Neural progenitor cell (in vitro differentiated cells): Measurements from ENCODE around the gene HOXB4. TPM values are rescaled to one million over a fixed set of nuclear protein-coding genes. Genes with fewer than 3 reads are reported as not detected.
A peak's percentile ranks its signal among the peaks of the same experiment; 100 is the strongest.

Source experiments
- DNase-seq: peaks from one replicate; pipeline ENCODE4 v3.0.0-alpha.2; 2016; ENCODE audit warnings: low spot score
- H2AFZ ChIP-seq: fragments of 200-600 bp; sonication (generic); replicated peaks from 2 replicates; pipeline ENCODE4 v1.6.1; 2016; ENCODE audit warnings: antibody characterized with exemption
- H3F3A ChIP-seq: fragments of 200-600 bp; sonication (generic); 2 replicates; pipeline ENCODE4 v1.6.1; 2016; ENCODE audit warnings: antibody characterized with exemption, low read depth
- H3K27ac ChIP-seq: fragments of 200-600 bp; sonication (generic); 2 replicates; pipeline ENCODE4 v1.5.1; 2016; ENCODE audit warnings: mild to moderate bottlenecking
- H3K27me3 ChIP-seq: fragments of 200-600 bp; sonication (generic); 2 replicates; pipeline ENCODE4 v1.6.1; 2016; ENCODE audit warnings: mild to moderate bottlenecking, moderate library complexity
- H3K36me3 ChIP-seq: fragments of 200-600 bp; sonication (generic); 2 replicates; pipeline ENCODE4 v1.5.1; 2016
- H3K4me1 ChIP-seq: fragments of 200-600 bp; sonication (generic); 2 replicates; pipeline ENCODE4 v1.6.1; 2016; ENCODE audit warnings: mixed run types
- H3K4me2 ChIP-seq: fragments of 200-600 bp; sonication (generic); 2 replicates; pipeline ENCODE4 v1.6.1; 2016
- H3K4me3 ChIP-seq: fragments of 200-600 bp; sonication (generic); 2 replicates; pipeline ENCODE4 v1.5.1; 2016
- H3K79me2 ChIP-seq: fragments of 200-600 bp; sonication (generic); 2 replicates; pipeline ENCODE4 v1.6.1; 2016; ENCODE audit warnings: low read depth
- H3K9ac ChIP-seq: fragments of 200-600 bp; sonication (generic); 2 replicates; pipeline ENCODE4 v1.6.1; 2016
- H3K9me3 ChIP-seq: fragments of 200-600 bp; sonication (generic); 2 replicates; pipeline ENCODE4 v1.5.1; 2016; ENCODE audit warnings: low read depth
- H4K20me1 ChIP-seq: fragments of 200-600 bp; sonication (generic); 2 replicates; pipeline ENCODE4 v1.6.1; 2016; ENCODE audit warnings: low read depth
- H3K27ac Mint-ChIP-seq: 3 replicates; pipeline ENCODE4 v1.8.0; 2021; ENCODE audit warnings: mixed read lengths
- H3K27me3 Mint-ChIP-seq: 2 replicates; pipeline ENCODE4 v1.8.0; 2022; ENCODE audit warnings: low read depth, mild to moderate bottlenecking, inconsistent platforms, moderate library complexity, mixed read lengths; ENCODE audit not compliant: insufficient read depth
- H3K36me3 Mint-ChIP-seq: 3 replicates; pipeline ENCODE4 v1.8.0; 2021; ENCODE audit warnings: mixed read lengths
- H3K4me1 Mint-ChIP-seq: 3 replicates; pipeline ENCODE4 v1.8.0; 2021; ENCODE audit warnings: mixed read lengths
- H3K4me3 Mint-ChIP-seq: 3 replicates; pipeline ENCODE4 v1.8.0; 2021; ENCODE audit warnings: mild to moderate bottlenecking, moderate library complexity, mixed read lengths
- H3K9me3 Mint-ChIP-seq: 3 replicates; pipeline ENCODE4 v1.8.0; 2020; ENCODE audit warnings: mixed read lengths
- CTCF ChIP-seq: fragments of 200-600 bp; sonication (generic); IDR thresholded peaks from 2 replicates; pipeline ENCODE4 v1.5.1; 2017; ENCODE audit warnings: antibody characterized with exemption, mild to moderate bottlenecking
- EZH2 ChIP-seq: fragments of 200-600 bp; sonication (generic); IDR thresholded peaks from 2 replicates; pipeline ENCODE4 v1.6.1; 2017; ENCODE audit warnings: antibody characterized with exemption, mild to moderate bottlenecking, moderate library complexity
- EZH2phosphoT487 ChIP-seq: fragments of 200-600 bp; sonication (generic); IDR thresholded peaks from 2 replicates; pipeline ENCODE4 v1.6.1; 2017; ENCODE audit warnings: antibody characterized with exemption
- total RNA-seq: library from RNA; depleted of rRNA; stranded (reverse); fragments of >200 nt; gene quantifications from 2 replicates; pipeline ENCODE4 v1.2.3, GENCODE V29; 2015; ENCODE audit warnings: low replicate concordance

HOXB4 gene
- total RNA-seq, 1 donor from 2014 or later: not detected

- Histone ChIP-seq H3K4me3 (no peak overlapping the region), H3F3A (peaks cover 11% of the 10 kb centered on the region), H3K4me2 (no peak overlapping the region), H4K20me1 (peaks cover 95% of the 10 kb centered on the region), H3K27ac (no peak overlapping the region), H3K9me3 (no peaks in the 10 kb centered on the region), H3K79me2 (no peaks in the 10 kb centered on the region), H2AFZ (no peak overlapping the region), H3K9ac (no peak overlapping the region), H3K36me3 (no peaks in the 10 kb centered on the region), H3K27me3 (peaks cover 100% of the 10 kb centered on the region), H3K4me1 (no peaks in the 10 kb centered on the region)
- Mint-ChIP-seq H3K27ac (no peak overlapping the region), H3K9me3 (peaks cover 4% of the 10 kb centered on the region), H3K4me1 (no peaks in the 10 kb centered on the region), H3K27me3 (peaks cover 90% of the 10 kb centered on the region), H3K36me3 (no peaks in the 10 kb centered on the region), H3K4me3 (no peak overlapping the region)
- TF ChIP-seq EZH2 (no peak), EZH2phosphoT487 (no peak), CTCF (no peak)
- no peak for DNase-seq
Observed at GRCh38 chr17:48553190-48553547, 25.0 kb downstream of the HOXB4 start.

- Mint-ChIP-seq H3K27me3 (peaks cover 90% of the 10 kb centered on the region), H3K4me3 (no peak overlapping the region), H3K27ac (no peak overlapping the region), H3K36me3 (no peaks in the 10 kb centered on the region), H3K9me3 (peaks cover 4% of the 10 kb centered on the region), H3K4me1 (no peaks in the 10 kb centered on the region)
- H2AFZ ChIP-seq: no peak overlapping the region
- no peak overlapping the region for H3K27ac ChIP-seq
- no peak overlapping the region for H3K9ac ChIP-seq
- DNase-seq: peak; percentile 36
- no peak overlapping the region for H3K4me3 ChIP-seq
- peaks cover 11% of the 10 kb centered on the region for H3F3A ChIP-seq
- H3K4me2 ChIP-seq: no peak overlapping the region
- H3K36me3 ChIP-seq: no peaks in the 10 kb centered on the region
- no peaks in the 10 kb centered on the region for H3K4me1 ChIP-seq
- H3K27me3 ChIP-seq: peaks cover 100% of the 10 kb centered on the region
- TF ChIP-seq EZH2 (no peak), CTCF (no peak), EZH2phosphoT487 (no peak)
- no peaks in the 10 kb centered on the region for H3K9me3 ChIP-seq
- peaks cover 95% of the 10 kb centered on the region for H4K20me1 ChIP-seq
- H3K79me2 ChIP-seq: no peaks in the 10 kb centered on the region
Observed at GRCh38 chr17:48552466-48553189, 25.5 kb downstream of the HOXB4 start.

DNA sequence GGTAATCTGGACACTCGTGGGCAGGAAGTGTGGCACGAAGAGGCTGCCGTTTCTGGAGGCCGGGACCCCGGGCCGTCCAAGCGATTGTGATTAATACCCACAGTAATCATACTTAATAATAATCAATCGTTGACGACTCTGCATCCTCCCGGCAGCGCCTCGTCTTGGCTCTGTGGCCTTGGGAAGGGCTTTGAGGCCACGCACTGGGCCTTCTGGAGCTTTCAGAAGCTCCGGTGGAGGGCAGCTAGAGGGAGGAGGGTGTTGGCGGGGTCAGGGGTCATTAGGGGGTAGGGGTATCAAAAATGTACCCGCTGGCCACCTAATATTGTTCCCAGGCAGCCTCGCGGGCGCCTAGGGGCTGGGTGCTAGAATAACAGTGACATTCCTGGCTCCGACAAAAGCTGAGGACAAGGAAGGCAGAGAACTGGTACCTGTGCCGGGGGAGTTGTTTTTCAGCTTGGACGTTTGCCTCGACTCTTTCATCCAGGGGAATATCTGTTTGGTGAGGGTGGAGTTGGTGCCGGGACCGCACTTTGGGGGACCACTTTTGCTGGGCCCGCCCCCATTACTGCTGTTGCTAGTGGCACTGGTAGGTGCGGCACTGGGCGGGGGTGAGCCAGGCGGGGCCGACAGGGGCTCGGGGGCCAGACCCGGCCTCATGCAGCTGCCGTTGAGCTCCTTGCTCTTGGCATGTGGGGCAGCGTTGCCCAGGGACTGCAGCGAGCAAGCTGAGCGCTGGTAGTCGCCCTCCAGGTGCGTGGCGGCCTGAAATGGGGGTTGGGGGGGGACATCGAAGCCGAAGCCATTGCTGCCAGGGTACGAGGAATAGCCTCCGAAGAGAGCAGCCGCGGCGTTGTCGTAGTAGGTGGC is 26.3 kb downstream of the HOXB4 start:
- Histone ChIP-seq H3K36me3 (no peaks in the 10 kb centered on the region), H3F3A (peaks cover 15% of the 10 kb centered on the region), H4K20me1 (peaks cover 96% of the 10 kb centered on the region), H3K9ac (no peak overlapping the region), H3K9me3 (no peaks in the 10 kb centered on the region), H3K27ac (no peak overlapping the region), H3K27me3 (peaks cover 100% of the 10 kb centered on the region), H3K4me3 (no peak overlapping the region), H3K4me1 (no peaks in the 10 kb centered on the region), H3K79me2 (no peaks in the 10 kb centered on the region), H3K4me2 (no peak overlapping the region), H2AFZ (no peak overlapping the region)
- Mint-ChIP-seq H3K27ac (no peak overlapping the region), H3K4me3 (no peak overlapping the region), H3K27me3 (peaks cover 89% of the 10 kb centered on the region), H3K9me3 (peaks cover 4% of the 10 kb centered on the region), H3K36me3 (no peaks in the 10 kb centered on the region), H3K4me1 (no peaks in the 10 kb centered on the region)
- DNase-seq: no peak
- no peak for TF ChIP-seq CTCF
- peak; percentile 93 for TF ChIP-seq EZH2
- peak; percentile 96 for TF ChIP-seq EZH2phosphoT487
